Measurements from ENCODE around the gene EPHB1.
A peak's percentile ranks its signal among the peaks of the same experiment; 100 is the strongest.
"Not testable (repeated sequence)": the region's sequence is repeated elsewhere in the genome, so short reads cannot be mapped to it uniquely, and the experiment has no call there.

EPHB1 gene

GRCh38 chr3:134788283-134788682, 6.8 kb upstream of the EPHB1 start:
- not testable (repeated sequence) for DNase-seq

- no peak for DNase-seq
Measured at GRCh38 chr3:134790065-134790464, 5.0 kb upstream of the EPHB1 start.

GRCh38 chr3:134791992-134792391, 3.1 kb upstream of the EPHB1 start:
- no peak for DNase-seq

DNA sequence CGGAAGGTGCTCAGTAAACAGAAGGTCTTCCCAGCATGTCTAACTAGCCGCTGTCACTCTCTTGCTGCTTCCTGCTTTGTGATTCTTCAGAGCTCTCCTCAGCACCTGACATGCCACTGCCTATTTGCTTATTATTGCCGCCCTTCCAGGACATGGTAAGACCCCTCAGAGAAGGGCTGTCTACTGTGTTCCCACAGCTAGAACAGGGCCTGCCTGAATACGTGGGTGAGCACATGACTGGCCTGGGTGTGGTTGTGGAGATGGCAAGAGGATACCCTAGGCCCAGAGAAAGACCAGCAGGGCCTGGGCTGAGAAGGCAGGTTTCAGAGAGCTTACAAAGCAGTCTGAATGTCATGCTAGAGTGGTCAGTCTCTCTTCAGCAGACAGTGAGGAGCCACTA, 2.4 kb upstream of the EPHB1 start:
- DNase-seq = no peak

DNA sequence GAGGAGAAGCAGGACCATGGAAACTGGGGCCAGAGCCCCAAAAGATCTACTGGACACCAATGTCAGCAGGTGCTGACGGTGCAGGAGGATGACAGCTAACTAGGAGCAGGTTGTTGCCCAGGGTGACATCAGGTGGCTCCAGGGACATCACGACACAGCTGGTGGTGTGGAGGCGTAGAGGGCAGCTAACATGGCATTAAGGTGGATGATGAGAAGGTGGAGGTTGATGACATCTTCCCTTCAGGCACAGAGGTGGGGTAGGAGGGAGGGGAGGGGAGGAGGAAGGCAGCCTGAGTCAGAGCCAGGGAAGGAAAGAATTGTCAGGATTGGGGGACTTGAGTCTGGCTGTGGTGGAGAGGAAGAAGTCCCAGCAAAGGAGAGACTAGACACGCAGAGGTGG, 1.5 kb upstream of the EPHB1 start:
- DNase-seq = no peak

- no peak for DNase-seq
Measured at GRCh38 chr3:134794323-134794722, 737 bp upstream of the EPHB1 start.

DNA sequence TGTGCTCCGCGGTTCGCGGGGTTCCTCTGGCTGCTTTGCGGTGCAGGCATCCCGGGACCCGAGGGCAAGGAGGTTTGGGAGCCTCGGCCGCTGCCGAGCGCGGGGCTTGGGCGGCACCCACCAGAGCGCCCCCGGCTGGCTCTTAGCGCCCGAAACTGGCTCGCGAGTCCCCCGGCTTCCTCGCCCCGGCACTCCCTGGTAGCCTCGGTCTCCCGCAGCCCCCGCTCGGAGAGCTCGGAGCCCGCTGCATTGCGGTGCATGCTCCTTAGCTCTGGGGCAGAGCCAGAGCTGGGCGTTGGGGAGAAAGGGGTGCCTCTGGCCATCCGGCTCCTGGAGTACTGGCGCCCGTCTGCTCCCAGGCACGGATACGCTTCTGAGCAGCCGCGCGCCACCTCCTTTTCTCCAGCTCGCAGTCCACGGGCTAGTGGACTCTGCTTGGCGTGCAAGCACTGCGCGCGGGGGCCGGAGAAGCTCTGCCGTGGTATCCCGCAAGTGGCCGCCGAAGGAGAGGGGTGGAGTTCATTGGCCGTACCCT, 753 bp downstream of the EPHB1 start:
- no peak for DNase-seq

GRCh38 chr3:134796281-134797056, 1.4 kb downstream of the EPHB1 start:
- DNase-seq = no peak

DNA sequence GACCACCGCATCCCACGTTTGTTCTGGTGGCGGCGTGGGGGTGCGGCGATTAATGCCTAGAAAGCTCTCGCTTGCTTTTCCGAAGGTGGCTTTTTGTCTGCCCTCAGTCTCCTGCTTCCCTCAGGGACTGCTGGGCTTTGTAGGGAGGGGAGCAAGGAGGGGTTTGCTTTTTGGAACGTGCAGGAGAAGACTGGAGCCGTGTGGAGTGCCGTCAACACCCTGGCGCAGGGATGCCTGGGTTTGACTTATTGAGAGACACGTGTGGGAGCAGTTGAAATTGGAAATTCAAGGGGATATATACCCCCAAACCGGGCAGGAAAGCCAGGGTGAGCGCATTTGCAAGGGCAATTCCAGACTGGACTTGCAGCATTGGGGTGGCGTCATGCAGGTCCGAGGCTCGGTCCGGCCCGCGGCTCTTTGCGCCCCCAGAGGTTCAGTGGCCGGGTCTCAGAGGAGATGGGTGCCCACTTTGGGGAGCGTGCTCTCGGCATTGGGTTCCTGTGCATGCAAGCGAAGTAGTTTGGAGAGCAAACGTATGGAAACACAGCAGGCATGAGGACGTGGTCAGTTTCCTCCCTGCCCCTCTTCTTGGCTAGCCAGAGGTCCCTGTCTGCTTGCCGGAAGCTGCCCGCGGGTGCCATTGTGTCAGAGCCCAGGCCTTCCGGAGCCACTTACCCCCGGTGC, 2.1 kb downstream of the EPHB1 start:
- no peak for DNase-seq

DNA sequence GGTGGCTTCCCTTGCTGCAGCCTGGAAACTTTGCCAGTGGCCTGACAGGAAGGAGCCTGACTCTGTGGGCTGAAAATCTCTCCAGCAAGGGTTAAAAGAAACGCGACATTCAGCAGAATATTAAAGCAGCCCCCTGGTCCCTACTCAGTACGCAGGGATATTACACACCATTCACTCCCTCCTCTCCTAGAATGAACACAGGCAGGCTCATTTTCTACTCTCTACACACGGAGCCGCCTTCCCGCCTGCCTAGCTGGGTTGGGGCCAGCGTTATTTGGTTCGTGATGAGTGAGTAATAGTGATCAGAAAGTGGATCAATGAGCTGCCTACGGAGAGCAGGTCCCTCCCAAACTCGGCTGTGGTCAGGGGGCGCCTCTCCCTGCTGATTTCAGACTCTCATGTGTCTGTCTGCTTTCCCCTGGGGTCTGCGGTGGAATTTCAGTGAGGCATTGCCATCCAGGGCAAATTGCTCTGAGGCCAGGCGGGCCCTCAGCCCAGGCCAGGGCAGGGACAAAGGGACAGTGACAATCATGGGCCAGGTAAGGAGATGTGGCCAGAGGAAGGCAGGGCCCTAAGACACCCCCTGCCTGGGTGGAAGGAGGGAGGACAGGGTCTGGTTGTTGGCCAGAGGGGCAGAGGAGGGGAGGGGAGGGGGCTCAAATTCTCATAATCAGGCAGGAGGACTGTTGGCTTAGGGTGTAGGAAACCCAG, 2.8 kb downstream of the EPHB1 start:
- DNase-seq = no peak

DNA sequence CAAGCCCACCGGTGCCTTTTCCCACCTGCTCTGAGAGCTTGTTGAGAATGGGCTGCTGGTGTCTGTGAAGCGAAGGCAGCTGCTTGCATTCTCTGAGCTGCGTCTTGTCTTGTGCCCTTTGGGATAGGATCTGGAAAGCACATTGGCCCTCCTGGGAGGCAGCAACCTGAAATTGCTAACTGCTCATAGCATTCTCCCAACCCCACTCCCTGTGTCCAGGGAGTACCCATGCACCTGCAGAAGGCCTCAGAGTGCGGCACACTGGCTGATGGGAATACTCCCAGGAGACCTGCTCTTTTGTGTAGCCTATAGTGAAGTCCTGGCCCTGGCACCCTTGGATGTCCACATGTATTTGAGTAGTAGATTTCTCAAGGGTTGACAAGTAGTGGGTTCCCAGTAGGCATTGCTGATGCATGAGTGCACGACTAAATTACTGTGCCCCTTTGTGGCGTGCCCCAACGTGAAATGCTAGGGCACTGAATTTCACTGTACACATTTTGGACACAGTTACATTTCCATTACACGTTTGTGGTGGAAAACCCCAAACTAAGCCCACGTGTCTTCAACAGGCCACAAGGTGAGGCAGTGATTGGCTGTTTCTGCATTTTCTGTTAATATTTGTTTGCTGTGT, 3.7 kb downstream of the EPHB1 start:
- DNase-seq = no peak

DNA sequence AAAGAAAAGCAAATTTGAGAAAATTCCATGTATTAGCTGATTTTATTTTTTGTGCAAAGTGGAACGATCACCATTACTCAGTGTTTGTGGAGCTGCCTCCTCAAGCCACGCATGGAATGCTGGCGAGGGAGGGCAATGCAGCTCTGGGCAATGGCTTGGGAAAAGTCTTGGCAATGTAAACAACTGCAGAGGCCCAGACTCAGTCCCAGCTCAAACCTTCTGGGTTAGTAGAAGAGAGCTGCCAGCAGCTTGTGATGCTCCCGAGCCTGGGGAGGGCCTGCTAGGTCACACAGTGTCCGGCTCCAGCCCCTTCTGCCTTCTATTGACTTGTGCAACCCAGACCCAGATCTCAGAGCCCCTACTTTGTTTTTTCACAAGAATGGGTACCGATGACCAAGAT, 4.3 kb downstream of the EPHB1 start:
- no peak for DNase-seq

GRCh38 chr3:134801204-134801958, 6.3 kb downstream of the EPHB1 start:
- DNase-seq = no peak

DNA sequence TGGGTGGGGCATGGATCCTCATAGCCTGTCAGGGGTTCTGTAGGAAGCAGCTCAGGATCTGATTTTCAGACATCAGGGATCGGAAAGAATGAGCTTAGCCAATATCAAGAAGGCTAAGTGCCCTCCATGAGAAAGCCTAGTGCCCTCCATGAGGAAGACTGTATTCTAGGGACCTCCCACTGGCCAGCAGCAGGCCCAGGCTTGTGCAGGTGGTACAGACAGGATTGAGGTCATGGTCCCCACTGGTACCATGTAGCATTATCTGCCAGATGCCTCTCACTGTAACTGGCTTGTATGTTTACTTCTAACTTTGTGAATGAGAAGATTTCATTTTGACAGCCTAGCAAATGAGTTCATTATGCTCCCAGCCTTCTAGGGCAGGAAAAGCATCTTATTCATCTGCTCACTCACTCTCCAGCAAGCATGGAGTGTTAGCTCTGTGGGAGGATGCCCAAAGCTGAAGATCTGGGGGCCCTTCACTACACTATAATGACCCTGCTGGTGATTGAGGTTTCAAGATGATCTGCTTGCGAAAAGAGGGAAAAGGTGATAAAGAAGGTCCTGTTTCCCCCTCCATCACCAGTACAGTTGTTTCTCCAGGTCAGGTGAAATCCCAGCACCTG, 7.5 kb downstream of the EPHB1 start:
- DNase-seq = no peak

DNA sequence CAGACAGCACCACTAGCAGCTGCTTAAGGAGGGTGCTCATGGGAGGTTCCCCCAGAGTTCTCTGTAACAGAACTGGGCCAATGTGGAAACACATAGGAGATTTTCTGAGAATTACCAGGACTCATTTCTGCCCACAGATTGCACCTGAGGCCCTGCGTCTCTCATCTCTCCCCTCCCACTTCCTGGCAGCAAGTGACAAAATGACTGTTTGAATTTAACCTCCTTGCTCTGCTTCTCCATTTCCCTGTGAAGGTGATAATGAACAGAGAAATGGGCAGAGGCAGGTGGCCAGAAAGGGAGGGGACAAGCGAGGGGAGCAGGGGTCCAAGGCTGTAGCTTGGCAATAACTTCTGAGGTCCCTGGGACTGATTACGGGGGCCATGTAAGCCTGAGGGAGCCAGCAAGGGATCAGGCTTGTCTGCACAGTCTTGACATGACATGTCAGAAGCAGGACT, 8.0 kb downstream of the EPHB1 start:
- DNase-seq = peak; percentile 49

DNA sequence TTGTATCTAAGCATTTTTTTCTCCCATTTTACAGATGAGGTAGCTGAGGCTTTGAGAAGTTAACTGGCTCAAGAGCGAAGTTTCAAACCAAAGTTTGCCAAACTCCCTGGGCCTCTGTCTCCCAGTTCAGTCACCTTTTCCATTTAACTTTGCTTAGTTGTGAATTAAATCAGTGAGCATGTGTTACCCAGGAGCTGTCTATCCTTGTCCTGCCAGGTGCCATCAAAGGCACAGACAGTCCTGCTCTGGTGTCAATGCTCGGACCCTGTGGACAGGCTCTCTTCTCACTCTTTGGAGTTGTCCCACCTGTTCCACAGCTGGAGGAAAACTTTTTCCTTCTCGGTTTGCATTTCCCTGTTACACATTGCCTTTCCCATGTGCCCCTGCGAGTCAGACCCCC, 8.6 kb downstream of the EPHB1 start:
- no peak for DNase-seq

DNA sequence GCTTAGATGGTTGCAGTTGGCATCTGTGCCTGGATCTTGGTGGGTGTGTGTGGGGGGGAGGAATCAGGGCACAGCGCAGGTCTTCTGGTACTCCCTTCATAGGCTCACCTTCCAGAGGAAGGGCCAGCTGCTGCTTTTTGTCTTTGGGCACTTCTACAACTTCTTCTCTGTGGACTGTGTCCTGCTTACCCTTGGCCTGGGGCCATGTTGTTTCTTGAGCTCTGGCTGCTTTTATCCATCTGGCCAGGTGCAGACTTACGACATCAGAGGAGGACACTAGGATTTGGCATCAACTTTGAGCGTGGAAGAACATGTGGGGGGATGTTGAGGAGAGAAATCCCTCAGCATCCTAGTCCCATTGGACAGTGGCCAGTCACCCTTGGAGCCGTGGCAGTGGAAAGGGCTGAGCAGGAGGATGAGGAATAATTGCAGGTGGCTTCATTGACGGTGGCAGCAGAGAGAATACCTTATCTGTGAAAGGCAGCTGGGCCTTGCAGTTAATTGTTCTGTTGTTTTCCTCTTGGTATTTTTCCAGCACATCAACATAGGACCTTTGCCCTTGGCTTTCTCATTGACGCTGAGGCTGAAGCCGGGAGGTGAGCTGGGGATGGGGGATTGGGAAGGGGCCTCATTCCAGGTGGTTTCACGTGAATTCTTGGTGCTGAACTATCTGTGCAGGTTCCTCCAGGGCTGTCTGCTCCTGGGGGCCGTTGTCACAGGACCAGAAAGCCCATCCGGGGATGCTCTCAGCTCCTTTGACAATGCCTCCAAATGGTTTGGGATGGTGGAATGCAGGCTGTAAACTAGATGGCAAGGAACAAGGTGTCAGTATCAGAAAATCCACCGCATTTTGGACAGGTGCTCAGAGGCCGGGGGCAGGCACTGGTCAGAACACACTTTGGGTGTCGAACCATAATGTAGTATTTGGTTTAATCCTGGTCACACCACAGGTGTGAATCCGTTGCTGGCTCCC, 9.7 kb downstream of the EPHB1 start:
- DNase-seq = no peak

- DNase-seq = no peak
Measured at GRCh38 chr3:134807189-134807588, 12.1 kb downstream of the EPHB1 start.

- no peak for DNase-seq
Measured at GRCh38 chr3:134808835-134809234, 13.8 kb downstream of the EPHB1 start.

GRCh38 chr3:134809427-134810051, 14.5 kb downstream of the EPHB1 start:
- no peak for DNase-seq

Data from stimulated activated CD4-positive, alpha-beta T cell treated with anti-CD3 and anti-CD28 coated beads, Interleukin-1b, Interleukin-23, amount 100 ng/mL, for 48 hours (primary cell).